ENCODE data around the gene RABGAP1L.
"Not testable (repeated sequence)": the region's sequence is repeated elsewhere in the genome, so short reads cannot be mapped to it uniquely, and the experiment has no call there.

The RABGAP1L gene

DNA sequence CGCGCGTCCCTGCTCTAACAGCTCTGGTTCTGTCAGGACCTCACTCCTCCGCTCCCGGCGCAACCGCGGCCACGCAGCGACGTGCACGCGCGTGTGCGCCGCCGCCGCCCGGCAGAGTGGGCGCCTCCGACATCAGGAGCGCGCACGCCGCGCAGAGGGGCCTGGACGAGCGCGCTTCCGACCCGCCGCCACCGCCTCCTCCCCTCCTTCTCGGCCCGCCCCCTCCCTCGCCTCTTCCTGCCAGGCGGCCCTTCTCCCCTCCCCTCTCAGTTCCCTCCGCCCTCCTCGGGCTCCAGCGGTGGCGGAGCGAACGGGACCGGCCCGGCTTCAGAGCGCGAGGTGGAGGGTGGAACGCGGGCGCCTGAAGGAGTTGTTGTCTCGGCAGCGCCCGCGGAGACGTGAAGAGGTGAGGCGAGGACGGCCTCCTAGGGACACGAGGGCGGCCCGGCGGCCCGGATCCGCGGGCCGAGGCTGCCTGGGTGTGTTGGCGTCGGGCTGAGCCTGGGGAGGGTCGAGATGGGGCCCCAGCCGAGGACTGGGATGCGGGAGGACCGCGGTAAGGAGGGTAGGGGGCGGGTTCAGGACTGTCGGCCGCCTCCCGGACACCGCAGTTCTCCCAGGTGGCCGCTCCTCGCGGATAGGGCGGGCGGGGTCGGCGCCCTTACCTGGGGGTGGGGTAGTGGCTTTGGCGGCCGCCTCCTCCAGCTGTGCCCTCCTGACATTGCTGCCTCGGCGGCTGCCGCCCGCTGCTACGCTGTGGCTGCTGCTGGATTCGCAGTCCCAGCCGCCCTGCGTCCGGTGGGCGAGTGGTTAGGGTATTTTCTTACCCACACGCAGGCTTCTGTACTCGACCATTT lies at the start of gene RABGAP1L:
RABGAP1L (plus strand) TSS at position 269 of the 857 bp plus-strand sequence.
- DNase-seq, result peak; percentile 89

DNA sequence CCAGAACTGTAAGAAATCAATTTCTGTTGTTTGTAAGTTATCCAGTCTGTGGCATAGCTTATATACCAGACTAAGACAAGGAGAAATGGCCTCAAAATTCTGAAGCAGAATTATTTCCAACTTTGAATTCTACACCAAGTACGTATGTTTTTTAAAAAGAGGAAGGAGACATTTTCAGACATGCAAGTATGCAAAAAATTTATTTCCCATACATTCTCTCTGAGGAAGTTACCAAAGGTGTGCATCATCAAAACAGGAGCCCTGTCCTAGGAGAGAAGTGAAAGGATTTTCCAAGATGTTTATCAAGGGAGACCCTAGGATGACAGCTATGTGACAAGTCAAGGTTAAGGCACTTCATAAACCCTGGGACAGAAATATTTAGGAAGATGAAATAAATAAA lies 49.3 kb upstream of the RABGAP1L start:
- no peak for DNase-seq

DNA sequence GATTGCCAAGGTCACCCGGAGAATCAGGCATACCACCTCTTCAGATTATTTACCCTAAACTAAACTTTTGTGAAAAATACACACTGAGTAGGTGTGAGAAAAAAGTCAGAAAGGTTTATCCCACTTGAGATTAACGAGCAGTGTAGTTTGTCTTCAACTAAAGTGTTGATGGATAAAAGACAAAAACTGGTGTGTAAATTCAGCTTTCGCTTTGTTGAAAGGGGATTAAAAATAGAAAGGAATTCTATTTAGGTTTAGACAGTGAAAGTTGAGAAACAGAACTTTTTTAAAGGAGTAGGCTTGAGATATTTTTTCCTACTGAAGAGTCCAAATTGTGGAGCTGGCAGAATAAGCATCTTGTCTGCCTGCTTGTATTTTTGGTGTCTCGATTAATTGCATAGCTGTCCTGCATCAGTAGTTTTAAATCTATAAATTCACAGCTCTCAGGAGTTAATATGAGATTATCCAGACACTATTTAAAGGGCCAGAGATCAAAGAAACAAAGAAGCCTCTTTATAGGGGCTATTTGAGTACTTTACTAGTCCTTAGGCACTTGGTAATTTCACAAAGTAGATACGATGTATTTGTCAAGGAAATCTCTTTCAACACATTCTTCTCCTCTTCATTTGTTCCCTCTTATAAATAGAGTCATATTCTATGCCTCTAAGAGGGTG lies 46.7 kb upstream of the RABGAP1L start:
- no peak for DNase-seq

DNA sequence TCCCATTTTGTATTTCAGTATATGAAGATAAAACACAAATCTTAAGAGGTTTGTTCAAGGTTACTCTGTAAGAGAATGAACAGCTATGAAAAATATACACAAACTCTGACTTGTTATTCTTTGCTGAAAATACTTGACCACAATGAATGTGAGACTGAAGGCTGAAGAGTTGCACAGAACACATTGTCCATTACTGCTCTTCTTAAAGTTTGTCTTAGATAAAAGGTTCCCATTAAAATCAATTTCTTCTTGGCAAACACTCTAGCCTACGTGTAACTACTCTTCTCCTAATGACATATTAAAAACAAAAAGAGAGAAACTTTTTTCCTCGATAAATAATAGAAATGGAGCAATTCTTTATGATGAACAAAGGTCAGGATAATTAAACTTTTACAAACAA lies 45.2 kb upstream of the RABGAP1L start:
- DNase-seq, result no peak

DNA sequence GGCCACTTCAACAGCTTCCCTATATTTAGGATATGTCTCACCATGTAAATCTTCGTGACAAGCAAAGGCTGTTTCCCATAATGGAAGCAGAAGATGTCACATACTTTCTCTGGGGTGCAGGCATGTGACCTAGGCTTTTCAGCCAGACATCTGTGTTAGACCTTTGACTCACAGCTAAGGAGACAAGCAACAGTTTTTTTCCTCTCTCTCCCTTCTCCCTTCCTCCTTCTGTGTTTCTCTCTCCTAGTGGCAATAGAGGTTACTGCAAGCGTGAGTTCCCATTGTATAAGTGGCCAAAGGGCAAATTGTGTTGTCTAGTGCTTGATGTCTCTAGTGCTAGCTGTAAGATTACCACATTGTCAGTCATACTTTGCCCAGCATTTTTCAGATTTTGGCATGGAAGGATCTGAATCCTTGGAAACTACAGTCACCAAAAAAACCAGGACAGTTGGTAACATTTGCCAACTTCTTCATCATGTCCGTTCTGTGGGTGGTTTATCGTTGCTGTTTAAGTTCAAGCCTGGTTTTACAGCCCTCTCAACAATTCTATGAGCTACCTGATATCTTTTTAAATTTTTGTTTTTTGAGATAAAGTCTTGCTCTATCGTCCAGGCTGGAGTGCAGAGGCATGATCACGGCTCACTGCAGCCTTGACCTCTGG lies 44.4 kb upstream of the RABGAP1L start:
- DNase-seq, result peak; percentile 53

DNA sequence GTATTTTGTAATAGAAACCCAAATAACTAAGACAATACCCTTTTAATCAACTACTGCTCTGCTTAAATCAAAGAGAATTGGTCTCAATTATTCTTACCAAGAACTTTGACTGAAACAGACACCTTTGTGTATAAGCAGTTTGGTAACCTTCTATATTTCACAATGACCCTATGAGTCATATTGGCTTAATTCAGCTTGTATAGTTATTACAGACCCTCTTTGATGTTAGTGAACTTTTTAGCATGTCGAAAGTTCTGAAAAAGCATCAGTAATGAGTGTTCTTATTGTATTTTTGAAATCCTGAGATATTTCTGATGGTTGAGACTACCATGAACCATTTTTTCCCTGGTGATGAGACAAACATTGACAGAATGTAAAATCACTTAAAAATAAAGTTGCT lies 43.3 kb upstream of the RABGAP1L start:
- DNase-seq, result no peak

DNA sequence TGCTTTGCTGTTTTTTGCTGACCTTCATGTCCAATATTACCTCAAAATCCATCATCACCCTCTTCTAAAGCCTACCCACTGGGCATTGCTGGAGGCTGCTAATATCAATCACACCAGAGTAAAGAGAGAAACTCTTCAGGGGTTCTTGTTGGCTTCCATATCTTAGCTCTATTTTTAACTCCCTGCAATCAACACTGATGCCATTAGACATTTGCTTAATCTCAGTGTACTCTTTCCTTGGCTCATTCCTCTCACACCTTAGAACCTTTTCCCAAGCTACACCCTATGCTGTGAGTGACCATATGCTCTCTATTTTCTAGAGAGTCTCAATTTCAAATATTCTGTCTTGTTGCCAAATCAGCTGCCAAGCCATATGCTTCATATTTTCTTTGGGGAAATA lies 40.6 kb upstream of the RABGAP1L start:
- DNase-seq, result peak; percentile 84

DNA sequence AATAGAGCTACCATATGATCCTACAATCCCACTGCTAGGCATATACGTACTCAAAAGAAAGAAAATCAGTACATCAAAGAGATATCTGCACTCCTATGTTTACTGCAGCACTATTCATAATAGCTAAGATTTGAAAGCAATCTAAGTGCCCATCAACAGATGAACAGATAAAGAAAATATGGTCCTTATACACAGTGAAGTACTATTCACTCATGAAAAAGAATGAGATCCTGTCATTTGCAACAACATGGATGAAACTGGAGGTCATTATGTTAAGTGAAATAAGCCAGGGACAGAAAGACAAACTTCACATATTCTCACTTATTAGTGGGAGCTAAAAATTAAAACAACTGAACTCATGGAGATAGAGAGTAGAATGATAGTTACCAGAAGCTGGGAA lies 37.0 kb upstream of the RABGAP1L start:
- not testable (repeated sequence) for DNase-seq

DNA sequence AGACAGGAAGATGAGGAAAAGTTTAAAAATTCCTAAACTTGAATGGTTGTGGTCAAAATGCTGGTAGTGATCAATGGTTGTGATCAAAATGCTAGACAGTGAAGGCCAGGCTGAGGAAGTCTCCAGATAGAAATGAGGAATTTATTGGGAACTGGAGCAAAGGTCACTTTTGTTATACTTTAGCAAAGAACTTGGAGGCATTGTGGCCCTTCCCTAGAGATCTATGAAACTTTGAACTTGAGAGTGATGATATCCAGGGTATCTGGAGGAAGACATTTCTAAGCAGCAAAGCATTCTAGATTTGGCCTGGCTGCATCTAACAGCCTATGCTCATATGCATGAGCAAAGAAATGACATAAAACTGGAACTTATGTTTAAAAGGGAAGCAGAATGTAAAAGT lies 35.5 kb upstream of the RABGAP1L start:
- no peak for DNase-seq

DNA sequence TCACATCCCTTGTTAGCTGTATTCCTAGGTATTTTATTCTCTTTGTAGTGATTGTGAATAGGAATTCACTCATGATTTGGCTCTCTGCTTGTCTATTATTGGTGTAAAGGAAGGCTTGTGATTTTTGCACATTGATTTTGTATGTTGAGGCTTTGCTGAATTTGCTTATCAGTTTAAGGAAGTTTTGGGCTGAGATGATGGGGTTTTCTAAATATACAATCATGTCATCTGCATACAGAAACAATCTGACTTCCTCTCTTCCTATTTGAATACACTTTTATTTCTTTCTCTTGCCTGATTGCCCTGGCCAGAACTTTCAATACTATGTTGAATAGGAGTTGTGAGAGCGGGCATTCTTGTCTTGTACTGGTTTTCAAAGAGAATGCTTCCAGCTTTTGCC lies 32.1 kb upstream of the RABGAP1L start:
- not testable (repeated sequence) for DNase-seq

DNA sequence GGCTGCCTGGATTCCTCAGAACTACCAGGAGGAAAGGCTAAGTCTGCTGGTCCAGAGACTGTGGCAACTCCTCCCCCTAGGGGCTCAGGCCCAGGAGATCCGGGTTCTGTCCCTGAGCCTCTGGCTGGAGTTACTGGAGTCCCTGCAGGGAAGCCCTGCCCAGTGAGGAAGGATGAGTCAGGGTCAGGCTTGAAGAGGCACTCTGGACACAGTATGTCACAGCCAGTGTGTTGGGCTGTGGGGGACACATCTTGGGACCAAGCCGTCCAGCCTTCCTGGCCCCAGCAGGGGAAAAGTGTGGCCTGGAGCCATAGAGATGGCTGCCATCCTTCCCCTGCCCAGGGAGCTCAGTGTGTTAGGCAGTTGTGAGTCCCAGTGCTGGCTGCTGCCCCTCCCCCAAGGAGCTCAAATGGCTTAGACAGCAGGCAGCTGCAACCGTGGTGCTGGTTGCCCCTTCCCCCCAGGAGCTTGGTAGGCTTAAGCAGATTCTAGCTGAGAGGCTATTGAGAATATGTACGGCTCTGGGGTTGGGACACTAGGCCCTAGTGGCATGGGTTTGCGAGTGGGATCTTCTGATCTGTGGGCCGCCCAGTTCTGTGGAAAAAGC lies 28.2 kb upstream of the RABGAP1L start:
- no peak for DNase-seq

DNA sequence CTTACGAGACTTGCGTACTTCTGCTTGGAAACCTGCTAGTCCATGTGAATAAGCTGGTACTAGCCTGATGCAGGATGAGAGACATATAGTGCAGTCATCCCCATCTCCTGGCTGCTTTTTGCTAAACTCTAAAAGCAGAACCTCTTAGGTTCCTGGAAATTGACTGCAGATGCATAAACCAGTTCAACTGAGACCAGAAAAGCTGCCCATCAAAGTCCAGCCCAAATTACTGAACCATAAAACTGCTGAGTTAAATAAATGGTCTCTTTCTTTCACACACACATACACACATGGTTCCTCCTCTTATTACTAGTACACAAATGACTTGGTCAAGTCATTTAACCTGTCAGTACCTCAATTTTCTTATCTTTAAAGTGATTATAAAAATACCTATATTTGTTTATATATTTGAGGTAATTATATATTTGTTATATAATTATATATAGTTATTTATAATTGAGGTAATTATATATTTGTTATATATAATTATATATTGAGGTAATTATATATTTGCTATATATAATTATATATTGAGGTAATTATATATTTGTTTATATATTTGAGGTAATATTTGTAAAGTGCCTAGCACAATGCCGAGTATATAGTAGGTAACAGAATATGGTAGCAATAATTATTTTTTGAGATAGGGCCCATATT lies 25.2 kb upstream of the RABGAP1L start:
- no peak for DNase-seq

DNA sequence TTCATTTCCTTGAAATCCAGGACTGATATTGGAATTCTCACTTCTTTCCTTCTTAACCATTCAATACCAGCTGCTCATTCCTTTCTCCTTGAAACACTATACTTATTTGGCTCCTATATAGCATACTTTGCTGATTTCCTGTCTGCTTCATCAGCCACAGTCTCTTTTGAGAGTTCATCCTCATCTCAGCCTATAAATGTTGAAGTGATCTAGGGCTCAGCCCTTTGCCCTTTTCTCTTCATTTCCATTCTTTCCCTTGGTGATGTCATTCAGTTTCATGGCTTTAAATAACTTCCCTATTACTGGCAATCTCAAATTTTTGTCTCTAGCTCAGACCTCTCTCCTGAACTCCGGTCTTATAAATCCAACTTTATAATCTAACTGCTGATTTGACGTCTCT lies 24.1 kb upstream of the RABGAP1L start:
- no peak for DNase-seq

DNA sequence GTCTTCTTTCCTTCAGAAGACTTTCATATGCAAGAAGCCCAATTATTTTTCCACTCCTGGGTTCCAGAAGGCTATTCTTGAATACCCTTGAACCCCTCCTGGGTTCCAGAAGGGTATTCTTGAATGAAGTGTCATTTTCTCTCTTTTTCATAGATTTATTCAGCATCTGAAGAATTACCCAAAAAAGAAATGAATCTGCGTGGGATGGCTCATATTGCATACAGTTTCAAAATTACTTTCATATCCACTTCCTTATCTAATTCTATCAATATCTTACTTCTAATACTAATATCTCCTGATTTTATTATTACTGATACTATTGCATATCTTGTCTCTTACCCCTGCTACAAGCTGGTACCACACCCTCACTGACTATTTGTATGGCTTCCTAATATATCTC lies 22.6 kb upstream of the RABGAP1L start:
- DNase-seq, result no peak

DNA sequence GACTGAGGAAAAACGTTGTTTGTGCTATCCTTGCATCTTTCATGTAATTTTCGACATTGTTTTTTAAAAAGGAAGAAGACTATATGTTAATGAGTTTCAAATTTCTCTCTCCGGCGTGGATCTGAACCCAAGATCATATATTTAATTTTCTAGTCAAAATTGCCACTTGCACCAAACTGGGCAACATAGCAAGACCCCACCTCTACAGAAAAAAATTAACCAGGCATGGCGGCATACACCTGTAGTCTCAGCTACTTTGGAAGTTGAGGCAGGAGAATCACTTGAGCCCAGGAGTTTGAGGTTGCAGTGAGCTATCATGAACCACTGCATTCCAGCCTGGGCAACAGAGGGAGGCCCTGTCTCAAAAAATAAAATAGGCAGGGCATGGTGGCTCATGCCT lies 16.5 kb upstream of the RABGAP1L start:
- DNase-seq, result no peak

DNA sequence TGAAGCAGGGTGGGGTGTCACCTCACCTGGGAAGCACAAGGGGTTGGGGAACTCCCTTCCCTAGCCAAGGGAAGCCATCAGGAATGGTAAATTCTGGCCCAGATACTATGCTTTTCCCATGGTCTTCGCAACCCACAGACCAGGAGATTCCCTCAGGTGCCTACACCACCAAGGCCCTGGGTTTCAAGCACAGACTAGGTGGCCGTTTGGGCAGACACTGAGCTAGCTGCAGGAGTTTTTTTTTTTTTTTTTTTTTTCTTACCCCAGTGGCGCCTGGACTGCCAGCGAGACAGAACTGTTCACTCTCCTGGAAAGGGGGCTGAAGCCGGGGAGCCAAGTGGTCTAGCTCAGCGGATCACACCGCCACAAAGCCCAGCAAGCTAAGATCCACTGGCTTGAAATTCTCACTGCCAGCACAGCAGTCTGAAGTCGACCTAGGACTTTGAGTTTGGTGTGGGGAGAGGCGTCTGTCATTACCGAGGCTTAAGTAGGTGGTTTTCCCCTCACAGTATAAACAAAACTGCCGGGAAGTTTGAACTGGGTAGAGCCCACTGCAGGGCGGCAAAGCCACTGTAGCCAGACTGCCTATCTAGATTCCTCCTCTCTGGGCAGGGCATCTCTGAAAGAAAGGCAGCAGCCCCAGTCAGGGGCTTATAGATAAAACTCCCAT lies 15.5 kb upstream of the RABGAP1L start:
- not testable (repeated sequence) for DNase-seq

DNA sequence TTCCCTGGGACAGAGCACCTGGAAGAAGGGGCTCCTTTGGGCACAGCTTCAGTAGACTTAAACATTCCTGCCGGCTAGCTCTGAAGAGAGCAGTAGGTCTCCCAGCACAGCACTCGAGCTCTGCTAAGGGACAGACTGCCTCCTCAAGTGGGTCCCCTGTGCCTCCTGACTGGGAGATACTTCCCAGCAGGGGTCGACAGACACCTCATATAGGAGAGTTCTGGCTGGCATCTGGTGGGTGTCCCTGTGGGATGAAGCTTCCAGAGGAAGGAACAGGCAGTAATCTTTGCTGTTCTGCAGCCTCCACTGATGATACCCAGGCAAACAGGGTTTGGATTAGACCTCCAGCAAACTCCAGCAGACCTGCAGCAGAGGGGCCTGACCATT lies 14.9 kb upstream of the RABGAP1L start:
- not testable (repeated sequence) for DNase-seq

DNA sequence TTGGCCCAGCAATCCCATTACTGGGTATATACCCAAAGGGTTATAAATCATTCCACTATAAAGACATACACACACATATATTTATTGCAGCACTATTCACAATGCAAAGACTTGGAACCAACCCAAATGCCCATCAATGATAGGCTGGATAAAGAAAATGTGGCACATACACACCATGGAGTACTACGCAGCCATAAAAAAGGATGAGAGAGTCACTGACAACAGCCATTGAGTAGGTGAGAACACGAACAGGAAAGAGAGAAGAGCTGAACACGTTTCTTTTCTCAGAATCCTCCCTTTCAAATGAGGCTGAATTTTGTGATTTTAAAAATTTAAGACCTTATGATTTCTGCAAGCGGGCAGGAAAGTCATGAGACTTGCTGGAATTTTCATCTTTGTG lies 10.1 kb upstream of the RABGAP1L start:
- no peak for DNase-seq

DNA sequence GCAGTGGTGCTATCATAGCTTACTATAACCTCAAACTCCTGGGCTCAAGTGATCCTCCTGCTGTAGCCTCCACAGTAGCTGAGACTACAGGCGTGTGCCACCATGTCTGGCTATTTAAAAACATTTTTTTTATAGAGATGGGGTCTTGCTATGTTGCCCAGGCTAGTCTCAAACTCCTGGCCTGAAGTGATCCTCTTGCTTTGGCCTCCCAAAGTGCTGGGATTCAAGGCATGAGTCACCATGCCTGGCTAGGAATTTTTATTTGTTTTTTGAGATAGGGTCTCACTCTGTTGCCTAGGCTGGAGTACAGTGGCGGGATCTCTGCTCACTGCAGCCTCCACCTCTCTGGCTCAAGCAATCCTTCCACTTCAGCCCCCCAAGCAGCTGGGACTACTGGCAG lies 8.8 kb upstream of the RABGAP1L start:
- DNase-seq, result no peak

DNA sequence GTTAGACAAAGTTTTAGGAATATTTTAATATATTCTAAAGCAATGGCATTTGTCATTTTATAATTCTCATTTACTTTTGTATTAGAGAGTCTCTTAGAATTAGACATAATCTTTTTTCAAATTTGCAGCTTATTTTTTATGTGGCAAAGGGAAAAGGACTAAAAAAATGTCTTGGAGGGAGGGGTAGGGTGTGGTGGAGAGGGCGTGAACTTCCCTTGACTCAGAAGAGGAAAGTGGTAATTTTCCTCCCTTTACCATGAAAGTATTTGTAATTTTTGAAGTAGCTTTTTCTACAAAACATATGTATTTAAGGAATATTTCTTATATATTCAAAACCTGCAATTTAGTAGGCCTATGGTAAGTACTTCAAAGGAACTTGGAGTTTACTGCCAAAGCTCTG lies 6.9 kb upstream of the RABGAP1L start:
- no peak for DNase-seq

DNA sequence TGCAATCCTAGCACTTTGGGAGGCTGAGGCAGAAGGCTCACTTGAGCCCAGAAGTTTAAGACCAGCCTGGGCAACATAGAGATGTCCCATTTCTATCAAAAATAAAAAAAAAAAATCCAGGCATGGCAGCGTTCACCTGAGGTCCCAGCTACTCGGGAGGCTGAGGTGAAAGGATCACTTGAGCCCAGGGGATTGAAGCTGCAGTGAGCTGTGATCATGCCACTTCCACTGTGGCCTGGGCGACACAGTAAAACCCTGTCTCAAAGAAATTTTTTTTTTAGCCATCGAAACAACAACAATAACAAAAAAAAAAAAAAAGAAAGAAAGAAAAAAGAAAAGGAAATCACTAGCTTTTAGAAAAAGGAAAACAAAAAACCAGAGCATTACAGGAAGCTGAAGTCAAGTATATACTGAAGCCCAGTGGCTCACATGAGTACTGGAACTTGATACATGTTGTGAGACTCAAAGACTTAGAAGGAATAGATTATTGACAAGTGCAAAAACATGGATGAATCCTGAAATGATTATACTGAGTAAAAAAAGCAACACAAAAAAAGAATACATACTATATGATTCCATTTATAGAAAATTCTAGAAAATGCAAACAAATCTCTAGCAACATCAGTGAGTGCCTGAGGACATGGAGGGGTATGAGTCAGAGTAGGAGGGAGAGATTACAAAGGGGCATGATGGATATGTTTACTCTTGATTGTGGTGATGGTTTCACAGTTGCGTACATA lies 6.1 kb upstream of the RABGAP1L start:
- no peak for DNase-seq

DNA sequence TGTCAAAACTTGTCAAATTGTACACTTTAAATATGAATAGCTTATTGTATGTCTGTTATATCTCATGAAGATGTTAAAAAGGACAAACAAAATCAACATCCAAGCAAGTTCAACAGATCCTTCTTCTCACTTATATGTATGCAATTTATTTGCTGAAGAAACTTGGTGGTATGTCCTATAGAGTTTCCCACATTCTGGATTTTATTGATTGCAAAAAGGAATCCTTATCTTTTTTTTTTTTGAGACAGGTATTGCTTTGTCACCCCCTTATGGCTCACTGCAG lies 5.6 kb upstream of the RABGAP1L start:
- DNase-seq, result no peak
